Measurements from ENCODE around the gene NMNAT3. TPM values are rescaled to one million over a fixed set of nuclear protein-coding genes. Genes with fewer than 3 reads are reported as not detected.
A peak's percentile ranks its signal among the peaks of the same experiment; 100 is the strongest.
"Not testable (repeated sequence)": the region's sequence is repeated elsewhere in the genome, so short reads cannot be mapped to it uniquely, and the experiment has no call there.

Gene NMNAT3
- total RNA-seq, 1 experiment from 2014 or later, result 1.3 TPM

GRCh38 chr3:139597947-139598346 lies 79.8 kb downstream of the NMNAT3 start:
- TF ChIP-seq CTCF (conservative IDR thresholded peaks at IDR 0.05), result no peak
- Mint-ChIP-seq H3K27me3 (ENCODE audit: low read depth) (no peaks in the 10 kb centered on the region), H3K4me3 (no peak overlapping the region), H3K27ac (no peak overlapping the region), H3K4me1 (peaks cover 13% of the 10 kb centered on the region in 2 experiments), H3K36me3 (ENCODE audit: insufficient read depth in 1 of 3, low read depth in 3 of 3) (no peaks in the 10 kb centered on the region), H3K9me3 (peaks cover 0 to 4% of the 10 kb centered on the region in 2 experiments; a peak in 3 of 5 replicates)
- H3K9me3 ChIP-seq (ENCODE audit: control insufficient read depth, low read depth, low read length), result no peaks in the 10 kb centered on the region
- WGBS (ENCODE audit: extremely low coverage, insufficient read length, low lambda C conversion rate), result no CpG with 5 or more reads among the region's 1 CpG
- H3T11ph ChIP-seq (ENCODE audit: low read length), result no peak overlapping the region
- H4K8ac ChIP-seq (replicated peaks; ENCODE audit: insufficient read length, low read depth, low read length), result no peak overlapping the region
- no peak overlapping the region for H4K91ac ChIP-seq (ENCODE audit: insufficient read length, low read depth, low read length)
- no peak overlapping the region for H2BK12ac ChIP-seq (ENCODE audit: insufficient read length, low read depth, low read length)
- no peak for DNase-seq
- H3K9ac ChIP-seq (ENCODE audit: extremely low read depth, insufficient read length, low read length), result no peak overlapping the region
- no peak overlapping the region for H2AFZ ChIP-seq (ENCODE audit: low read length)
- no peak overlapping the region for H4K5ac ChIP-seq (ENCODE audit: insufficient read length, low read depth, low read length)
- H2BK120ac ChIP-seq (ENCODE audit: low read depth, low read length, poor library complexity, severe bottlenecking), result no peak overlapping the region
- no peak overlapping the region for H3K56ac ChIP-seq (ENCODE audit: insufficient read length, low read depth, low read length)
- H3K23me2 ChIP-seq (ENCODE audit: insufficient read length, low read depth, low read length, poor library complexity, severe bottlenecking), result no peaks in the 10 kb centered on the region
- H3K4me2 ChIP-seq (ENCODE audit: insufficient read depth, insufficient read length, low read length), result no peak overlapping the region
- no peak overlapping the region for H3K23ac ChIP-seq (ENCODE audit: insufficient read length, low read depth, low read length)
- no peaks in the 10 kb centered on the region for H3K79me2 ChIP-seq (ENCODE audit: insufficient read depth, low read length)
- no peak overlapping the region for H3K18ac ChIP-seq (ENCODE audit: insufficient read length, low read depth, low read length)
- no peaks in the 10 kb centered on the region for H3K79me1 ChIP-seq (ENCODE audit: insufficient read depth, low read depth, low read length, poor library complexity, severe bottlenecking)
- H3K4ac ChIP-seq (ENCODE audit: low read depth, low read length), result no peak overlapping the region
- H4K20me1 ChIP-seq (ENCODE audit: control insufficient read depth, insufficient read depth, insufficient read length), result no peaks in the 10 kb centered on the region
- H3K14ac ChIP-seq (ENCODE audit: insufficient read depth, low read length), result no peak overlapping the region
- no peak overlapping the region for H2AK5ac ChIP-seq (ENCODE audit: insufficient read length, low read length)
- no peak overlapping the region for H2BK20ac ChIP-seq (ENCODE audit: low read depth, low read length, poor library complexity, severe bottlenecking)
- H3K4me1 ChIP-seq (ENCODE audit: insufficient read depth, low read length), result no peaks in the 10 kb centered on the region
- no peak overlapping the region for H2BK5ac ChIP-seq (ENCODE audit: insufficient read length, low read length)
- H3K27ac ChIP-seq (ENCODE audit: insufficient read length, low read depth, low read length), result no peak overlapping the region
- H2BK15ac ChIP-seq (ENCODE audit: low read depth, low read length), result no peak overlapping the region
- H3K27me3 ChIP-seq (ENCODE audit: insufficient read depth, low read length), result no peaks in the 10 kb centered on the region

- DNase-seq; H3K9me3 Mint-ChIP-seq; H3K56ac ChIP-seq (ENCODE audit: insufficient read length, low read depth, low read length); H4K8ac ChIP-seq (replicated peaks; ENCODE audit: insufficient read length, low read depth, low read length); H3K27me3 ChIP-seq (ENCODE audit: insufficient read depth, low read length); H4K5ac ChIP-seq (ENCODE audit: insufficient read length, low read depth, low read length); H2AFZ ChIP-seq (ENCODE audit: low read length); H2BK20ac ChIP-seq (ENCODE audit: low read depth, low read length, poor library complexity, severe bottlenecking); H3K27ac Mint-ChIP-seq; H3K23me2 ChIP-seq (ENCODE audit: insufficient read length, low read depth, low read length, poor library complexity, severe bottlenecking); H3K27ac ChIP-seq (ENCODE audit: insufficient read length, low read depth, low read length); H3K4ac ChIP-seq (ENCODE audit: low read depth, low read length); H3K36me3 Mint-ChIP-seq (ENCODE audit: insufficient read depth in 1 of 3, low read depth in 3 of 3); H3K4me1 Mint-ChIP-seq; H3K4me2 ChIP-seq (ENCODE audit: insufficient read depth, insufficient read length, low read length); H2BK12ac ChIP-seq (ENCODE audit: insufficient read length, low read depth, low read length); H2BK15ac ChIP-seq (ENCODE audit: low read depth, low read length); H3K79me1 ChIP-seq (ENCODE audit: insufficient read depth, low read depth, low read length, poor library complexity, severe bottlenecking); H3K4me1 ChIP-seq (ENCODE audit: insufficient read depth, low read length); H3K18ac ChIP-seq (ENCODE audit: insufficient read length, low read depth, low read length); H3K14ac ChIP-seq (ENCODE audit: insufficient read depth, low read length); H3K9me3 ChIP-seq (ENCODE audit: control insufficient read depth, low read depth, low read length); H3K27me3 Mint-ChIP-seq (ENCODE audit: low read depth); H2BK5ac ChIP-seq (ENCODE audit: insufficient read length, low read length); H3K79me2 ChIP-seq (ENCODE audit: insufficient read depth, low read length); H4K91ac ChIP-seq (ENCODE audit: insufficient read length, low read depth, low read length); H4K20me1 ChIP-seq (ENCODE audit: control insufficient read depth, insufficient read depth, insufficient read length); H2AK5ac ChIP-seq (ENCODE audit: insufficient read length, low read length); H2BK120ac ChIP-seq (ENCODE audit: low read depth, low read length, poor library complexity, severe bottlenecking); H3K23ac ChIP-seq (ENCODE audit: insufficient read length, low read depth, low read length); H3K9ac ChIP-seq (ENCODE audit: extremely low read depth, insufficient read length, low read length); H3T11ph ChIP-seq (ENCODE audit: low read length): not testable (repeated sequence)
- H3K4me3 Mint-ChIP-seq, result 0 out of 5 replicates have a peak overlapping the region, but pooled peaks of 1 of the 2 experiments have one; percentile 17
- WGBS (ENCODE audit: extremely low coverage, insufficient read length, low lambda C conversion rate), result no CpG with 5 or more reads among the region's 22 CpGs
These were observed 86.6 kb downstream of the NMNAT3 start for GRCh38 chr3:139591186-139591585.
